HG03139 (cell line): ENCODE measurements around the gene RERE.
A peak's percentile ranks its signal among the peaks of the same experiment; 100 is the strongest.
"Not testable (repeated sequence)": the region's sequence is repeated elsewhere in the genome, so short reads cannot be mapped to it uniquely, and the experiment has no call there.

Source experiments
- ATAC-seq: cut with Tn5 transposase; IDR thresholded peaks from one replicate; pipeline ENCODE4 v1.9.1; 2021; ENCODE audit not compliant: unreplicated experiment

The RERE gene

GRCh38 chr1:8649027-8649426 is 168.4 kb downstream of the RERE start:
- ATAC-seq = no peak

GRCh38 chr1:8646996-8647395 is 170.4 kb downstream of the RERE start:
- ATAC-seq = no peak

- ATAC-seq = no peak
These were observed 171.3 kb downstream of the RERE start for GRCh38 chr1:8646189-8646588.

- ATAC-seq = peak; percentile 78
These were observed 173.6 kb downstream of the RERE start for GRCh38 chr1:8643542-8644536.

GRCh38 chr1:8642114-8642513 is 175.3 kb downstream of the RERE start:
- ATAC-seq = no peak

GRCh38 chr1:8641377-8641997 is 176.0 kb downstream of the RERE start:
- no peak for ATAC-seq

GRCh38 chr1:8640950-8641349 is 176.5 kb downstream of the RERE start:
- ATAC-seq = no peak

- no peak for ATAC-seq
These were observed 178.3 kb downstream of the RERE start for GRCh38 chr1:8639148-8639547.

- no peak for ATAC-seq
These were observed 183.5 kb downstream of the RERE start for GRCh38 chr1:8633741-8634501.

- ATAC-seq = no peak
These were observed 185.3 kb downstream of the RERE start for GRCh38 chr1:8632102-8632501.

GRCh38 chr1:8631163-8631562 is 186.3 kb downstream of the RERE start:
- no peak for ATAC-seq

GRCh38 chr1:8629241-8630091 is 188.0 kb downstream of the RERE start:
- ATAC-seq = peak; percentile 65

- no peak for ATAC-seq
These were observed 188.8 kb downstream of the RERE start for GRCh38 chr1:8628606-8629005.

GRCh38 chr1:8627728-8628127 is 189.7 kb downstream of the RERE start:
- ATAC-seq = no peak

GRCh38 chr1:8625981-8626898 is 191.2 kb downstream of the RERE start:
- ATAC-seq = no peak

- no peak for ATAC-seq
These were observed 191.9 kb downstream of the RERE start for GRCh38 chr1:8625491-8625890.

GRCh38 chr1:8623651-8624192 is 193.7 kb downstream of the RERE start:
- not testable (repeated sequence) for ATAC-seq

- ATAC-seq = not testable (repeated sequence)
These were observed 195.6 kb downstream of the RERE start for GRCh38 chr1:8621785-8622348.

- not testable (repeated sequence) for ATAC-seq
These were observed 196.3 kb downstream of the RERE start for GRCh38 chr1:8621034-8621582.
